A549 treated with CORT108297 at 1 μM for 4 hours (cell line): Measurements from ENCODE around the gene MAP4K5. TPM values are rescaled to one million over a fixed set of nuclear protein-coding genes. Genes with fewer than 3 reads are reported as not detected.

Experiments used
- total RNA-seq: library from RNA; stranded (reverse); fragments of 200-300 nt; extraction: Qiagen RNA extraction; gene quantifications from 5 replicates; pipeline ENCODE4 v1.2.3, GENCODE V29; 2022

MAP4K5 gene
- total RNA-seq: 32.1 to 40.6 TPM (median 39.4 TPM) in 5 replicates

DNA sequence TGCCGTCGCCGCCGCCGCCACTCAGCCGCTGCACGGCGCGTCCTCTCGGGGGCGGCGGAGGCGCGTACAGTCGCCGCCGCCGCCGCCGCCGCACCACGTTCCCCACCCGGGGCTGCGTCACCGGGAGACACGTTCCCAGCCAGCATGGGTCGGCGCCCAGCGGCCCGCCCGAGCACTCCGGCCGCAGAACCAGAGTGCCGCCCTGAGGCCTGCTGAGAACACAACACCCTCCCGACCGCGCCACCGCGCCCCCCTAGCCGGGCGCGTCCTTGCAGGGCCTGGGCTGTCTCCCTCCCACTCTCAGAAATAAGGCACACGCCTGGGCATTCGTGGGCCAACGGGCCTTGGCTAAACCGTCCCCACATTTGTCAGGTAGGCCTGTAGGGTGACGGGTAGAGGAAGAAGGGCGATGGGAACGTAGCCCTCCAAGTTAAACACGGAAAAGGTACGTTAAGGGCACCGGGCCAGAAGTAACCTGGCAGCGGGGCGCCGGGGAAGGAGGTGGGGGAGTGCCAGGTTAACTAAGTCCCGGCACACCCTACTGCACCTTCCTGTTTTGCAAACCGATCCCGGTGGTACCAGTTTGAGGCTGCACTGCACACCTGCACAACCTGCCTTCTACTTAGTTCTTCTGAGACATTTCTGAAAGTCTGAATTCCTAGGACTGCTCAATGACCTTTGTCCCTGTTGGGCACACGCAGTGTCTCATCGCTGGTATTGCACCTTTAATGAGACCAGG, at the start of gene MAP4K5:
TSS of gene MAP4K5 (minus strand) at position 68 of the 739 bp plus-strand sequence. CDS start 520 bp downstream, outside the sequence.

DNA sequence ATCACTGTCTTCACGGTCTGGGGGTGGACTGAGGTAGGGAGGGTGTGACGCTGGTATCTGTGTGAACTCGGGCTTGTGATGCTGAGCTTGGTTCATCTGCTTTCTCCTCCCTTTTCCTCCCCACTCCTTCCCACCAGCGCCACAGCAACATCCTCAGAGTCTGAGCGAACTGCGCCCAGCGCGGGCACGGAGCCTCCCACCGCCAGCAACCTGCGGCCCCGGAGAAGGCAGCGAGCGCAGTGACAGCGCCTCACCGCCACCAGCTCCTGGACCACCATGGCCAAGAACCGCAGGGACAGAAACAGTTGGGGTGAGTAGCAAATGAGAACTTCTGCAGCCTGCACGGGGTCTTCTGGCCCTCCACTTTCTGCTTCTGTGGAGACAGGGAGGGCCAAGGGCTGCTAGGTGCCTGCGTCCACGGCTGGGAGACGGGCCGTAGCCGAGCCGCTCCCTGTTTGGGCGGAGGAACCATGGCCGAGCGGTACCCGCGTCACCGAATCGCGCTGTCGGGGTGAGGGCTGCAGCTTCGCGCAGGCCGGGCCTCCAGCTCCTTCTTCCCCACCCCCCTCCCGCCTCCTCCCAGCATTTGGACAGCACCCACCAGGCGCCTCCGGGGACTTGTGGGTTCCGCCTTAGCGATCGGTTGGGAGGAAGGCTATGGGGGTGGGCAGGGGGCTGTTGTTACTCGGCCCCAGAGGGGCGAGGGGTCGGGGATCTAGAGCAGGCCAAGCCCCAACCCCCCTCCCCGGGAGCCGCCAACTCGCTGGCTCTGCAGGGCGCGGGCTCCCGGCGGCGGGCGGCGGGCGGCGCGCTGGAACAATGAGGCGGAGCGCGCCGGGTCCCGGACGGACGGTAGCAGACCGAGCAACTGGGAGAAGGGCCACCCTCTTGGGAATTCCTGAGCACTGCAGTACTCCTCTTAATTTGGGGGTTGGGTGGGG, 27.9 kb upstream of the MAP4K5 start, which contains the start of gene ATL1:
TSS of gene ATL1 (plus strand) at position 156 of the 941 bp plus-strand sequence. CDS start at position 277, 121 bp downstream.

DNA sequence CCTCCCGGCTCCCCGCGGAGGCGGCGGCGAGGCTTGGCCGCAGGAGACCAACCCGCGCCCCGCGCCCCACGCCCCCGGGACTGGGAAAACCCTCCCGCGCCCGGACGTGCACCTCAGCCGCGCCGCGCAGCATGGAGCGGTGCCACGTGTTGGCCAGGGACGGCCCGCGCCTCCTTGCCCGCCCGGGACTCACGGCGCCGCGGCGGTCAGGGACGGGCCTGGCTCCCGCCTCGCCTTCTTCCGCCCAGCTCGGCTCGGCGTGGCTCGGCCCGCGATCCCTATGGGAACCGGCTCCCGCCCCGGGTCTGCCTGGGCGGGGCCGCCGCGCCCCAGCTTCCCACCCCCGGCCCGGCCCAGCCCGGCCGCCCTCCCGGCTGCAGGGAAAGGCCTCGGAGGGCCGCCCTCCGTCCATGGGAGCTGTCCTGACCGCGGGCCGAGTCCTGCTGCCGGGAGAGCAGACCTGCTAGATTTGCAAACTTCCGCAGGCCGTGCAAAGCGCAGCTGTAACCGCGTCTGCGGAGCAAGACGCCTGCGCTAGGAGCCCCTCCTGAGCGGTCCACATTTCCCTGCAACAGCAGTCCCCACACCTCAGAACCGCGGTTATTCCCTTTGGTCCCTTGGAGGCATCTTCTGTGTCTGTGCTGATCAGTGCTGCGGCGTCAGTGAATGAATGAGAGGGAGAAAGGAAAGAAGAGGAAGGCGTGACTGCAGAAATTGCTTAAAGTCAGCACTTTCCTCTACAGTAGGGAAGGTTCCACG, 135.6 kb downstream of the MAP4K5 start, which contains the start of gene CDKL1:
TSS of gene CDKL1 (minus strand) at position 251 of the 759 bp plus-strand sequence. CDS start 1,013 bp downstream, outside the sequence.

Other genes with a start within 250 kb of the MAP4K5 start
- 8.5 to 11.9 TPM (median 10.4 TPM) in 5 replicates for gene L2HGDH, start 220.3 kb downstream of the MAP4K5 start, total RNA-seq
- 8.7 to 11.8 TPM (median 11.0 TPM) in 5 replicates for gene DMAC2L, start 220.2 kb downstream of the MAP4K5 start, total RNA-seq
- 5.3 to 11.1 TPM (median 6.7 TPM) in 5 replicates for gene CDKL1, start 135.7 kb downstream of the MAP4K5 start, total RNA-seq
- gene ATL1, start 27.6 kb upstream of the MAP4K5 start, total RNA-seq: 4.2 to 6.3 TPM (median 5.1 TPM) in 5 replicates
- 19.2 to 29.9 TPM (median 25.0 TPM) in 5 replicates for gene SAV1, start 135.7 kb upstream of the MAP4K5 start, total RNA-seq